AG04450 (cell line): ENCODE data around the gene IDUA. TPM values are rescaled to one million over a fixed set of nuclear protein-coding genes. Genes with fewer than 3 reads are reported as not detected.

ENCODE experiments used
- CTCF ChIA-PET: fragments of 300-600, 350-600 bp; formaldehyde crosslinking; extraction: SDS; loops from one replicate; lab custom pipeline; 2022; ENCODE audit warnings: antibody characterized with exemption, inconsistent platforms; lab: Charles Lee
- POLR2A ChIA-PET: fragments of 350-600 bp; formaldehyde crosslinking; extraction: SDS; loops from one replicate; lab custom pipeline; 2021; ENCODE audit warnings: antibody characterized with exemption, inconsistent platforms; lab: Yijun Ruan, JAX
- DNase-seq: peaks from one replicate; pipeline ENCODE4 v3.0.0-alpha.2; 2011; ENCODE audit warnings: low read depth, low spot score
- H3K27ac ChIP-seq: one replicate; pipeline ENCODE4 v1.5.1; 2012; ENCODE audit warnings: low read depth, low read length, control low read depth
- H3K27me3 ChIP-seq: one replicate; pipeline ENCODE4 v1.6.0; 2012; ENCODE audit warnings: low read length; ENCODE audit not compliant: control insufficient read depth, insufficient read depth
- H3K4me3 ChIP-seq: 2 replicates; pipeline ENCODE4 v1.5.1; 2011; ENCODE audit warnings: mild to moderate bottlenecking, low read depth, low read length, control low read depth
- H3K9me3 ChIP-seq: 2 replicates; pipeline ENCODE4 v1.5.1; 2012; ENCODE audit warnings: low read length; ENCODE audit not compliant: control insufficient read depth, insufficient read depth
- polyA plus RNA-seq: library from polyadenylated mRNA; depleted of rRNA; stranded (reverse); fragments of >200 nt; gene quantifications from 2 replicates; pipeline ENCODE4 v1.2.3, GENCODE V29; 2011
- TF ChIP-seq, protein P1 (sequence below): IDR thresholded peaks from 2 replicates; pipeline ENCODE4 v1.5.1; 2011; ENCODE audit warnings: low read depth, low read length, control low read depth, inconsistent platforms

IDUA gene
- polyA plus RNA-seq, 1 experiment: 3.9 TPM

GRCh38 chr4:1001561-1002130 lies 14.8 kb downstream of the IDUA start:
- DNase-seq: no peak
- ChIA-PET POLR2A (interaction anchor here (1.4 kb wide), 1 partner anchor 14 kb away, joined by 4 read pairs; no protein-coding TSS in a partner anchor), CTCF (no interaction called here)
- H3K9me3 ChIP-seq: peaks cover 3% of the 10 kb centered on the region
- TF ChIP-seq, protein P1, sequence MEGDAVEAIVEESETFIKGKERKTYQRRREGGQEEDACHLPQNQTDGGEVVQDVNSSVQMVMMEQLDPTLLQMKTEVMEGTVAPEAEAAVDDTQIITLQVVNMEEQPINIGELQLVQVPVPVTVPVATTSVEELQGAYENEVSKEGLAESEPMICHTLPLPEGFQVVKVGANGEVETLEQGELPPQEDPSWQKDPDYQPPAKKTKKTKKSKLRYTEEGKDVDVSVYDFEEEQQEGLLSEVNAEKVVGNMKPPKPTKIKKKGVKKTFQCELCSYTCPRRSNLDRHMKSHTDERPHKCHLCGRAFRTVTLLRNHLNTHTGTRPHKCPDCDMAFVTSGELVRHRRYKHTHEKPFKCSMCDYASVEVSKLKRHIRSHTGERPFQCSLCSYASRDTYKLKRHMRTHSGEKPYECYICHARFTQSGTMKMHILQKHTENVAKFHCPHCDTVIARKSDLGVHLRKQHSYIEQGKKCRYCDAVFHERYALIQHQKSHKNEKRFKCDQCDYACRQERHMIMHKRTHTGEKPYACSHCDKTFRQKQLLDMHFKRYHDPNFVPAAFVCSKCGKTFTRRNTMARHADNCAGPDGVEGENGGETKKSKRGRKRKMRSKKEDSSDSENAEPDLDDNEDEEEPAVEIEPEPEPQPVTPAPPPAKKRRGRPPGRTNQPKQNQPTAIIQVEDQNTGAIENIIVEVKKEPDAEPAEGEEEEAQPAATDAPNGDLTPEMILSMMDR: no peak
- peaks cover 68% of the 10 kb centered on the region for H3K27me3 ChIP-seq
- no peak overlapping the region for H3K27ac ChIP-seq
- H3K4me3 ChIP-seq: no peak overlapping the region

DNA sequence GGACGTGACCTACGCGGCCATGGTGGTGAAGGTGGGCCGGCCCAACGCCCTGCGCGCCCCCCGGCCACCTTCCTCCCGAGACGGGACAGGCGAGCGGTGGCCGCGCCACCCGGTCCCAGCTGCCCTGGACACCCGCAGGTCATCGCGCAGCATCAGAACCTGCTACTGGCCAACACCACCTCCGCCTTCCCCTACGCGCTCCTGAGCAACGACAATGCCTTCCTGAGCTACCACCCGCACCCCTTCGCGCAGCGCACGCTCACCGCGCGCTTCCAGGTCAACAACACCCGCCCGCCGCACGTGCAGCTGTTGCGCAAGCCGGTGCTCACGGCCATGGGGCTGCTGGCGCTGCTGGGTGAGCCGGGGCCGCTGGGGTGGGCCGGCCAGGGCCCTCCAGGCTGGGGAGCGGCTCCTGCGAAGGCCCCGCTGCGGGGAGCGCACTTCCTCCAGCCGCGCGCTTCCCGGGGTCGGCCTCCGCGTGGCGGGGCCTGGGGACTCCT lies 15.3 kb downstream of the IDUA start:
- TF ChIP-seq, protein P1: no peak
- CTCF ChIA-PET: no interaction called here

DNA sequence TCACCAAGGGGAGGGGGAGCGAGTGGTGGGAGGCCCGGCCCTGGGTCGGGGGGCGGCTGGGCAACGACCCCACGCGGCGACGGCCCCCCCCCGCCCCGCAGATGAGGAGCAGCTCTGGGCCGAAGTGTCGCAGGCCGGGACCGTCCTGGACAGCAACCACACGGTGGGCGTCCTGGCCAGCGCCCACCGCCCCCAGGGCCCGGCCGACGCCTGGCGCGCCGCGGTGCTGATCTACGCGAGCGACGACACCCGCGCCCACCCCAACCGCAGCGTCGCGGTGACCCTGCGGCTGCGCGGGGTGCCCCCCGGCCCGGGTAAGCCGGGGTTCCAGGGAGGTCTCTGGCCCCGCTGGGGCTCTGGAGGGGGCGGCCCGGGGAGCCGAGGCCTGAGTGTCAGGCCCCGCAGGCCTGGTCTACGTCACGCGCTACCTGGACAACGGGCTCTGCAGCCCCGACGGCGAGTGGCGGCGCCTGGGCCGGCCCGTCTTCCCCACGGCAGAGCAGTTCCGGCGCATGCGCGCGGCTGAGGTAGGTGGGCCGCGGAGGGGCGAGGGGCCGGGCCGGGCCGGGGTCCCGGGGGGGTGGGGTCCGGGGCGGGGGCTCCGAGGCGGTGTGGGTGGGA lies 15.9 kb downstream of the IDUA start:
- ChIA-PET CTCF (no interaction called here), POLR2A (interaction anchor here (1.4 kb wide), 1 partner anchor 15 kb away, joined by 4 read pairs; no protein-coding TSS in a partner anchor)
- DNase-seq: no peak
- Histone ChIP-seq H3K4me3 (no peak overlapping the region), H3K27ac (no peak overlapping the region), H3K9me3 (peaks cover 8% of the 10 kb centered on the region), H3K27me3 (peaks cover 69% of the 10 kb centered on the region)
- TF ChIP-seq, protein P1: no peak

More for the DNA sequence above, 15.3 kb downstream of the IDUA start:
- Histone ChIP-seq H3K4me3 (no peak overlapping the region), H3K27me3 (peaks cover 69% of the 10 kb centered on the region), H3K9me3 (peaks cover 8% of the 10 kb centered on the region), H3K27ac (no peak overlapping the region)
- POLR2A ChIA-PET: interaction anchor here (1.4 kb wide), 1 partner anchor 14 kb away, joined by 4 read pairs; no protein-coding TSS in a partner anchor
- DNase-seq: no peak

GRCh38 chr4:1003271-1004070 lies 16.6 kb downstream of the IDUA start:
- Histone ChIP-seq H3K4me3 (no peak overlapping the region), H3K27ac (no peak overlapping the region), H3K9me3 (peaks cover 8% of the 10 kb centered on the region), H3K27me3 (peaks cover 69% of the 10 kb centered on the region)
- ChIA-PET POLR2A (no interaction called here), CTCF (no interaction called here)
- TF ChIP-seq, protein P1: no peak
- no peak for DNase-seq

- TF ChIP-seq, protein P1: no peak
- no peak overlapping the region for H3K27ac ChIP-seq
- ChIA-PET CTCF (no interaction called here), POLR2A (no interaction called here)
- no peak overlapping the region for H3K4me3 ChIP-seq
- peaks cover 74% of the 10 kb centered on the region for H3K27me3 ChIP-seq
- DNase-seq: no peak
- H3K9me3 ChIP-seq: peaks cover 12% of the 10 kb centered on the region
Measured at GRCh38 chr4:1004071-1004418, 17.2 kb downstream of the IDUA start.
